KG1 (cell line): ENCODE results near the gene PIP4P1.

ENCODE experiments used
- DNase-seq: peaks from one replicate; lab custom pipeline; 2025; lab: John Stamatoyannopoulos, UW

PIP4P1 gene

GRCh38 chr14:20435582-20436362 lies 25.5 kb downstream of the PIP4P1 start, which contains the start of gene KLHL33:
Gene KLHL33 (minus strand): TSS chr14:20436166. CDS start chr14:20435811, 355 bp downstream.
- DNase-seq, result no peak

DNA sequence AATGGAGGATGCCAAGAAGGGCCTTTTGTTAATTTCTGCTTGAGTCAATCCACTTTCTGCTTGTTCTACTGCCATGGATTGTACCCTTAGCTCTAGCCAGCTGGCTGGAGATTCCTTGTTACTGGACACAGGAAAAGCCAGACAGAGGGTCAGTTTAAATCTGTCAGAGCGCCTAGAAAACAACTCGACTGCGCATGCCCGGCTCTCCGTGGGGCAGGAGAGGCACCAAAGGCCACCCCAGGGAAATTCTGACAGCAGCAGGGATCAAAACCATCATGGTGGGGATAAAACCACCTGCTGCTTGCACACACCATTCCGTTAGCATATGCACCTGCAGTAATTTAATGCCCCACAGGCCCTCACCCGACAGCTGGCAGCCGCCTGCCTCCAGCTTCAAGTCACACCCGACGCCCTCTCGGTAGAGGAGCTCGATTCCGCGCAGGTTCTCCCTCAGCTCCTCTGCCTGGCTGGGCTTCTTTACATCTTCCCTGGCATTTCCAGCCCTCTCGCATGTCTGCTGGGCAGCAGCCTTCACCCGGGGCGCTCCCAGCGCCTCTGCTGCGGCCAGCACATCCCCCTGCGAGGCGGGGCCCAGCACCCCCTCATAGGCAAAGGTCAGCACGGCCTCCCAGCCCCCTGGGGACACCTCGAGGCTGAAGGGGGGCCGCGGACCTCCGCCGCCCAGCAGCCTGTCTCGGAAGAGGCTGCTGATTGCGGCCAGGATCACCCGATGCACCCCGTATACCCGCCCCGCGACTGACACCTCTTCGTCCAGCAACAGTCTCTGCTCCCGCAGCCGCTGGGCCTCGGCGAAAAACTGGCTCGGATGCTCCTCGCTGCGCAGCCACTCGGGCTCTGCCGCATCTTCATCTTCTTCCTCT lies 26.3 kb downstream of the PIP4P1 start:
- no peak for DNase-seq

DNA sequence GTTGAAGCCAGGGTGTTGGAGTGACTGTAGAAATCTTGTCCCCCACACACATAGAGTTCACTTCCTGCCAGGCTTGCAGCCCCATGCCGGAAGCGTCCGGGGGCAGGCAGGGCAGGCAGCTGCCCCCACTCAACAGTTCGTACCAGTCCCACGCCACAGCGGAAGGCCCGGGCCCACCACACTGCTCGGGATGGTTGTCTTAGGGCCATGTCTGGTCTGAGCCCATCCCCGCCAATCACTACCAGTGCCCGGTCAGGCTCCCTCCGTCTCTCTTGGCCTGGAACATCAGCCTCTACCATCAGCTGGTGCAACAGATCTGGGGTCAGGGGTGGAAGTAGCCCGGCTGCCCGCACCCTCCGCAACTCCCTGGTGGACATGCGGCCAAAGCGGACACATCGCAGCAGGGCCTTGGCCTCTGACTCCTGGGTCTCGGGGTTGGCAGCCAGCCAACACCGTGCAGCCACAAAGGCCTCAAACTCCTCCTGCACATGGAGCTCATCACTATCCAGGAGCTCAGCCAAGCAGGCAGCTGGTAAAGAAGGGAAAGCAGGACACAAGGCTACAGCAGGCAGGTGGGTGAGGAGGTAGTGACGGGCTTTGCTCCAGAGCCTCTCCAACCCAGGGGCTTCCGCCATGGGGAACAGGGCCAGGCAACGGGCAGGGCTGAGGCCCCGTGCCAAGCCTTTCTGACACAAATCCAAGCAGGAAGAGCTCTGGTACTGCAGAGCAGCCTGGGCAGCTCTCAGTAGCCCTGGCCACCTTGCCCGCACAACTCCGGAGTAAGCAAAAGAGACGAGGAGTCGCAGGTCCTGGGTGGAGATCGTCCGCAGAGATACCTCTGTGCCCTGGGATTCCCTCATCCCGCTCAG lies 31.2 kb downstream of the PIP4P1 start:
- peak; percentile 32 for DNase-seq

GRCh38 chr14:20428802-20429201 lies 32.4 kb downstream of the PIP4P1 start:
- peak; percentile 55 for DNase-seq

- DNase-seq, result peak; percentile 66
Measured at GRCh38 chr14:20428010-20428365, 33.2 kb downstream of the PIP4P1 start.

GRCh38 chr14:20427231-20428009 lies 33.8 kb downstream of the PIP4P1 start:
- DNase-seq, result peak; percentile 79

GRCh38 chr14:20424851-20425250 lies 36.4 kb downstream of the PIP4P1 start:
- no peak for DNase-seq

DNA sequence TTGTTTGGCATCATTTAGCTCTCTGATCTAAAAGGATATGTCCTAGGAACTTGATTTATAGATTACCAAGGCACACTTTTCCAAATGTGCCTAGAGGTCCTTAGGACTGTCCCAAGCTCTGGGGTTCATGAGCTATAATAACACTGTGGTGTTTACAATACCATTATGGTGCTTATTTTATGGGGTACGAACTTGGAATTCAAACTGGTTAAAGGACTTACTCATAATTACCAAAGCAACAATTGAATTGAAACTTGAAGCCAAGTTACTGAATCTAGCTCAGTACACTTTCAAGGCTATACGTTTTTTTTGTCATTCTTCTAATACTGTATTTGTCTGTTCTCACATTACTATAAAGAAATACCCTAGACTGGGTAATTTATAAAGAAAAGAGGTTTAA lies 38.3 kb downstream of the PIP4P1 start:
- no peak for DNase-seq

DNA sequence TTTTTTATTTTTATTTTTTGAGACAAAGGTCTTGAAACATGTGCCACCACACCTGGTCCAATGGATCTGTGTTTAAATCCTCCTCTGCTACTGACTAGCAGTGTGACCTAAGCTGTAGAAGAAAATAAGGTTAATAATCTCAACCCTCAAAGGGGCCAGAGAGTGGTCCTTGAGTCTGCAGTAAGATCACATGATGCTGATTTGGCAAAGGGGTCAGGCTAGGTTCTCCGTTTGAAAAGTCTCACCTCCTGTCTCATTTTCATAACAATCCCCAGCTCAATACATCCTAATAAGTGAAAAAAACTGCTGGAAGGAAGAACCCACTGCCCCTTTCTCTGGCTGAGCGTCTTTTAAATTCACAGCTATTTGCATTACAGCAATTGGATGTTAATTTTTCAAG lies 40.0 kb downstream of the PIP4P1 start:
- DNase-seq, result no peak

DNA sequence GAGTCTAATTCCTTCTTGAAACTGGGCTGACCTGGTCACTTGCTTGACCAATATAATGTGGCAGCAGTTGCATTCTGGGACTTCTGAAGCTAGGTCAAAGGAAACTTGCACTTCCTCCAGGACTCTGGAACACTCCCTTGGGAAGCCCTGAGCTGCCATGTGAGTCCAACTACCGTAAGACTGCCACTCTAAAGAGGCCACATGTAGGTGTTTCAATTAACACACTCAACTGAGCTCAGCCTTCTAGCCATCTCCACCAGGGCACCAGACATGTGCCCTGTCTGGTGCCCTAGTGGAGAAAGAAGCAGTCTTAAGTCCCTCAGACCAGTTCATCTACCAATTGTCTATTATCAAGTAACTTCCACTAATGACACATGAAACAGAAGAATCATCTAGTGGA lies 41.8 kb downstream of the PIP4P1 start:
- DNase-seq, result no peak

DNA sequence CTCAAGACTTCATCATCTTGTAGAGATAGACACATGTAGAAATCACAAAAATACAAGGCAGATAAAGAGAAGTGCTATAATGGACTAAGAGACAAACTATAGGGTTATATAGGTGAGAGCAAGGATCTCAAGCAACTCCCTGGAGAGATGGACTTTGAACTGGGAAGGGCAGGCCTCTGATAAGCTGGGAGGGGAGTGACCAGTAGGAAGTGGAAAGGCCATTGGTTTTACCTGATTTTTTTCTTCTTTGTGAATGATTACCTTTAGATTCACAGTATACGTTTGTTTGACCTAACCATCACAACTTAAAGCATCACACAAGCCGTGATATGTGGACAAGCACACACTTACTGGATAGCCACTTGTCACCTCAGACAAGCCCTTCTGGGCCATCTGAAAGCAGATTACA lies 42.7 kb downstream of the PIP4P1 start:
- DNase-seq, result no peak

GRCh38 chr14:20417250-20418186 lies 43.7 kb downstream of the PIP4P1 start:
- no peak for DNase-seq

GRCh38 chr14:20416223-20416622 lies 45.0 kb downstream of the PIP4P1 start:
- no peak for DNase-seq

DNA sequence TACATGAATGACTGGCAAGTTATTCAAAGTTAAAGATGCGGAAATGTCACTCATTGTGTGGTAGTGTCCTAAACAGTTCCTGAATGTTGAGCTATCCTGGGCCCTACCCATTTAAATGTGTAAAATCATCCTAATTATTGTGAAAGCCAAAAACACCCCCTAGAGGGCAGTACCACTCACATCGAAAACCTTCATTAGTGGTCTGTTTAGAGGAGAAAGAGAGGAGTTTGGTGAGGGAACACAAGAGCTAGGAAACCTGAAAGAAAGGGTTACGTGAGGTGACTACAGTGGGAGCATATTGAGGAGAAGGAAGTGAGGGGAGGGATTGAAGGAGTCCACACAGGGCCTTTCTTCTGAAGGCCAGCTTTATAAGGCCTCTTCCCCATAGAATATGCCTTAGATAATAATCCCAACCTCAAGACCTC lies 45.4 kb downstream of the PIP4P1 start:
- DNase-seq, result peak; percentile 61

DNA sequence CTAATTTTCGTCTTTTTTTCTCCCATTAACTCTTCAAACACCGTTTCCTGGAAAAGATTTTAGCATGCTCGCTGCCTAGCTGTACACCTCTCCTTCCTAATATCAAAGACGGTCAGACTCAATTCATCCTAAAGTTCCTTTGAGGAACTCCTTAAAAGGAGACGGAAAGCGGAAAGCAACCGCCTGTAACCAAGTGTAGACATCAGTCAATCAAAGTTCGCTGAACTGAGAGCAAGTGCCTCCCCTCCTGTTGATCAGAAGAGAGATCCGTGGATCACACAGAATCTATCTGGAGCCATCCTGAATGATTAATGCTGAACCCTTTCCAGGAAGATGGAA lies 47.5 kb downstream of the PIP4P1 start:
- no peak for DNase-seq

- peak; percentile 13 for DNase-seq
Measured at GRCh38 chr14:20412876-20413743, 48.1 kb downstream of the PIP4P1 start, which contains the start of gene TEP1. Gene TEP1 (minus strand): TSS chr14:20413501. CDS start chr14:20408439, 5,062 bp downstream.

DNA sequence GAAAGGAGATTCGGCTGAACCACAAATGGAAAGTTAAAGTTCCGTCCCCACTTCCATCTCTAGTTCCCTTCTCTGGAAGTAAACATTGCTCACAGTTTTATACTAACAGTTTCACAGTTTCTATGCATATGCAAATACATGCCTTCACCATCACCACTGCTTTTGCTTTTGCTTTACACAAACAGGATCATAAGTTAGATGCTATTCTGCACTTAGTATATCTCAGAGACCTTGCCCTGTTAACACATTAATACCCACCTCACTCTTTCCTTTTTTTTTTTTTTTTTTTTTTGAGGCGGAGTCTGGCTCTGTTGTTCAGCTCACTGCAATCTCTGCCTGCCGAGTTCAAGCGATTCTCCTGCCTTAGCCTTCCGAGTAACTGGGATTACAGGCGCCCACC lies 48.8 kb downstream of the PIP4P1 start:
- no peak for DNase-seq

GRCh38 chr14:20409226-20409625 lies 52.0 kb downstream of the PIP4P1 start:
- DNase-seq, result no peak
